Activated CD8-positive, alpha-beta memory T cell treated with anti-CD3 and anti-CD28 coated beads for 1 hour (primary cell): ENCODE results near the gene LIMCH1.
"Not testable (repeated sequence)": the region's sequence is repeated elsewhere in the genome, so short reads cannot be mapped to it uniquely, and the experiment has no call there.

Experiments used
- DNase-seq, 2 donors: peaks; one replicate each; pipeline ENCODE4 v3.0.0-alpha.2; 2020; ENCODE audit warnings: low read depth in 1 of 2; ENCODE audit errors: extremely low read depth in 1 of 2

The LIMCH1 gene

GRCh38 chr4:41719417-41719816, 181.5 kb downstream of the LIMCH1 start:
- DNase-seq: no peak

DNA sequence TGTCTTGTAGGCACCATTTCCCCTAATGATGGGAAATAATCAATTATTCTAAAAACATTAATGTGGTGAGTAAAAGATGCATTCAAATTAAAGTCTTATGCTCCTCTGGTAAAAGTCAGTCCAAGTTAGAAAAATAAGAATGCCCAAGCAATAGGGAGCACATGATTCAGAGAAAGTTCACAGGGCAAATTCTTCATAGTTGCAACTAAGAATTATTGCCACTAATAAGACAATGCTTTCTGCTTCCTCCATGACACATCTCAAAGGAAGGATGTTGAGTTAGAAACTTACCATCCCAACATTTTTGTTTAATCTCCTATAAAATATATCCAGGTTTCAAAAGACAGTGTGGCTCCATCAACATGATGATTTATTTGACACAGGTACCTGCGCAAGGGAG, 184.2 kb downstream of the LIMCH1 start:
- DNase-seq: no peak

DNA sequence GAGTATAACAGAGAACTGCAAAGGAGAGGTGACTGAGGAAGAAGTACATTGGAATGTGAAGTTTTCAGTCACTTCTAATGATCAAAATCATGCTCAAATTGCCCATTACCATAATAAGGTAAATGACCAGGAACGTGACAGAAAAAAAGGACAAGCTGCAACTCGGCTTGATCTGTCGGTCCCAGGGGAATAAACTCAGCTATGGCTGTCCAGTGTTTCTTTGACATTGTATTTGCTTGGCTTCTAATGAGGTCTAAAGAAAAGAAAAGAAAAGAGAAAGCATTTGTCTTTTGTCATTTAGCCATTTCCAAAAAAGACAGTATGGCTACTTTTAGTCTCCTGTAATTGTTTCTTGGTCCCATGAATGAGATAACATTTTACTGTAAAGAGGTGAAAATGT, 185.3 kb downstream of the LIMCH1 start:
- no peak for DNase-seq

GRCh38 chr4:41725254-41725653, 187.3 kb downstream of the LIMCH1 start:
- no peak for DNase-seq

- DNase-seq: no peak
Observed at GRCh38 chr4:41727861-41728572, 190.1 kb downstream of the LIMCH1 start.

- DNase-seq: no peak
Observed at GRCh38 chr4:41728573-41728913, 190.6 kb downstream of the LIMCH1 start.

GRCh38 chr4:41731569-41732126, 193.7 kb downstream of the LIMCH1 start:
- DNase-seq: no peak

DNA sequence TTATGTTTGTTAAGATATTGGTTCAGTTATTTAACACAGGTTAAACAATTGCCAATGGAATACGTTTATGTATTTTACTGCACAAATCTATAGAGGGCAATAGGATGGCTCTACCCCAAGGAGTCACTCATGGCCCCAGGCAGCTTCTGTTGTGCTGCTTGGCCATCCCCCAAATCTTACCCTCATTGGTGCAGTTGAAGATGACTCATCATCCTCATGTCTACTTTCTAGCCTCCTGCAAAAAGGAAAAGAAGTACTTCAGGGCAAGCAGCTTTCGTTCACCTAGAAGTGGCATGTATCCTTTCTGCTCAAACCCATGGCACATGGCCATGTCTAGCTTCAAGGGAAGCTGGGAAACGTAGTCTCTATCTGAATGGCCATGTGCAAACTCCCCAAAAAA, 196.4 kb downstream of the LIMCH1 start:
- no peak for DNase-seq

DNA sequence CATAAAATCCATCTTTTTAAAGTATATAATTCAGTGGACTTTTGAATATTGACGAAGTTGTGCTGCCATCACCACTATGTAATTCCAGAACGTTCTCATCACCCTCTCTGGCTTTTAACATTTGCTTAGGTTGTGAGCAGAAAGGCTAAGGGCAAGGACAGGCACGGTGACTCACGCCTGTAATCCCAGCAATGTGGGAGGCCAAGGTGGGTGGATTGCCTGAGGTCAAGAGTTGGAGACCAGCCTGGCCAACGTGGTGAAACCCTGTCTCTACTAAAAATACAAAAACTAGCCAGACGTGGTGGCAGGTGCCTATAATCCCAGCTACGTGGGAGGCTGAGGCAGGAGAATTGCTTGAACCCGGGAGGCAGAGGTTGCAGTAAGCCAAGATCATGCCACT, 199.5 kb downstream of the LIMCH1 start:
- DNase-seq: not testable (repeated sequence)

DNA sequence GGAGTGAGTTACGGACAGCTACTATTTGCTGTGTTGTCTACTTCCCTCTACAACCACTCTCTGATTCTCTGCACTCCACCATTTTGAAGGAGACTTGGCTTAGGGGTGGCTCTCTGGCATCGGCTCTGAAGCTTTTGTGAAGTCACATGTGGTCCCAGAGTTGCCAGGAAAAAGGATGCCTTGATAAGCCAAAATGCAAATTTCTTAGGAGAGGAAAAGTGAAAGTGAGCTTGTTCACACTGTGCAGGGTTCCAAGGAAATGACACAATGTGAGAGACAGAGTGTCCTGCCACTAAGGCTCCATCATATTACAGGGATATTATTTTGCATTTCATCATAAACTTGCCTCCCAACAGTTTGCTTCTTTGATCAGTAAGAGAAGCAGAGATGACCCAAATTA, 203.4 kb downstream of the LIMCH1 start:
- DNase-seq: no peak

GRCh38 chr4:41744572-41745291, 206.8 kb downstream of the LIMCH1 start:
- DNase-seq: no peak

DNA sequence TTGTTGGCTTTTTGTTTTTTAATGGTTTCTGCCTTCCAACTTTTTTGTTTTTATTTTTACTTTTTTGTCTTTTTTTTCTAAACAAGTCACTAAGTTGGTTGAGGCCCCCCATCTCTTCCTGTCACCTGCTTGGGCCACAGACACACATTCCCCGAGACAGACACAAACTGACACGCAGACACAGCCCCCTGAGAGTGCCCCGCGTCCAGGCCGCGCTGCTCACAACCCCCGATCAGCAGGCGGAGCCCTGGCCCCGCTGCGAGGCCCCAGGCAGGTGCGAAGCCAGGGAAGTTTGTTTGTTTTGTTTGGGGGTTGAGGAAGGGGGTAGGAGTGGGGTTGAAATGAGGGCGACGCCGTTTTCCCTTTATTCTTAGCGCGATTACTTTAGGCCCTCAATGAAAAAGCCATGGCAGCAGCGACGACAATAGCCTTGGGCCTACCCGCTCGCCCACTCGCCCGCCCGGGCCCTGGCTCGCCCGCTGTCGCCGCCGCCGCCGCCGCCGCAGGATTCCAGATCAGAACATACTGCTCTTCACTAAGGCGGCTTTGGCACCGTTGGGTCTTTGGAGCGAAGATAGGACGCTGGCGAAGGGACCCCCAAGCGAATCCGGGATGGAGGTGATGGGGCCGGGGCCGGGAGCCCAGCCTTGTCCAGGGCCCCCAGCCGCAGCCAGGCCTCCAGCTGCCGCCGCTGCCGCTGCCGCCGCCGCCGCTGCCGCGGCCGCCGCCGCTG, 207.5 kb downstream of the LIMCH1 start:
- DNase-seq: no peak

DNA sequence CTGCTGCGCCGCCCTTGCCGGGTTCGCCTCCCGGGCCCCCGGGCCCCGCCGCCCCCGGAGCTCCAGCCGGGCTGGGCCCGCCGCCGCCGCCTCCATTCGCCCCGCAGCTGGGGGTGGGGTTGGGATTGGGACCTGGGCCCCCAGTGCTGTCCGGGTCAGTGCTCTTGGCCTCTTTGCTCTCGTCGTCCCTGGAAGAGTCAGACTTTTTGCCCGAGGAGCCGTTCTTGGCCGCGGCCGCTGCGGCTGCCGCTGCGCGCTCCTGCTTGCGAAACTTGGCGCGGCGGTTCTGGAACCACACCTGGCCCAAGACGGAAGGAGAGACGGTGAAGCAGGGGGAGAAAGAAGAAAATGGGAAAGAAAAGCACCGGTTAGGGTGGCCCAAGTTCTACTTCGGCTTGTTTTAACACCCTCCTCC, 208.1 kb downstream of the LIMCH1 start:
- no peak for DNase-seq

DNA sequence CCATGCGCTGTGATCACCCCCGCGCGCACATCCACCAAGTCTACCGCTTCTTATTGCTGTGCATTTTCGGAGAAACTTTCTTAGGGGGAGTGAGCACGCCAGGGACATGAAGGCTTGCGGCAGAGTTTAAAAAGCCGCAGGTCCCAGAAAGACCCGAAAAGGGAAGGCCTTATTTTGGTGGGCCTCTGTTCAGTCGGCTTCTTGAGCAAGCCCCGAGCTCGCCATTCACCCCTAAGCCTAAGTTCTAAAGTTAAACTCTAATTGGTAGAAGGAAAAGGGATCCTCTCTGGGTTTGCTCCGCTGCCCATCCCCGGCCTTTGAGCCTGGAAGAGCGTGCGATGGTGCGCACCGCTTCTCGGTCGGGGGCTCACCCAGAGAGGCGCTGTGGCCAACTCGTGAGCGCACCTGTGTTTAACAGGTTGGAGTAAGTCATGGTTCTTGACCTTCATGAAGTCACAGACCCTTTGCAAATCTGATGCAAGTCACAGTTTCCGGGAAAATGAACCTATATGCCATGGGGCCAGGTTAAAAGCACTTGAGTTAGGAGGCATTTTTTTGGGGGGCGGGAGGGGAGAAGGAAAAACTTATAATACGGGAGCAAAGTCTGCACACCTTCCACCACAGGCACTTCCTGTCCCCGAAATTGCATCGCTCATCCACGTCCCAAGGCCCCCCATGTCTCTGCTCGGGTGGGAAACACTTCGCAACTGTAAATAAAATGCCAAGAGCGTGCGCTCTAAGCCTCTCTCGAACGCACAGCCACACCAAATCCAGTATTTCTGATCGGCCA, 208.7 kb downstream of the LIMCH1 start:
- DNase-seq: no peak

GRCh38 chr4:41747230-41748055, 209.5 kb downstream of the LIMCH1 start:
- DNase-seq: no peak

GRCh38 chr4:41748074-41748570, 210.2 kb downstream of the LIMCH1 start:
- no peak for DNase-seq

DNA sequence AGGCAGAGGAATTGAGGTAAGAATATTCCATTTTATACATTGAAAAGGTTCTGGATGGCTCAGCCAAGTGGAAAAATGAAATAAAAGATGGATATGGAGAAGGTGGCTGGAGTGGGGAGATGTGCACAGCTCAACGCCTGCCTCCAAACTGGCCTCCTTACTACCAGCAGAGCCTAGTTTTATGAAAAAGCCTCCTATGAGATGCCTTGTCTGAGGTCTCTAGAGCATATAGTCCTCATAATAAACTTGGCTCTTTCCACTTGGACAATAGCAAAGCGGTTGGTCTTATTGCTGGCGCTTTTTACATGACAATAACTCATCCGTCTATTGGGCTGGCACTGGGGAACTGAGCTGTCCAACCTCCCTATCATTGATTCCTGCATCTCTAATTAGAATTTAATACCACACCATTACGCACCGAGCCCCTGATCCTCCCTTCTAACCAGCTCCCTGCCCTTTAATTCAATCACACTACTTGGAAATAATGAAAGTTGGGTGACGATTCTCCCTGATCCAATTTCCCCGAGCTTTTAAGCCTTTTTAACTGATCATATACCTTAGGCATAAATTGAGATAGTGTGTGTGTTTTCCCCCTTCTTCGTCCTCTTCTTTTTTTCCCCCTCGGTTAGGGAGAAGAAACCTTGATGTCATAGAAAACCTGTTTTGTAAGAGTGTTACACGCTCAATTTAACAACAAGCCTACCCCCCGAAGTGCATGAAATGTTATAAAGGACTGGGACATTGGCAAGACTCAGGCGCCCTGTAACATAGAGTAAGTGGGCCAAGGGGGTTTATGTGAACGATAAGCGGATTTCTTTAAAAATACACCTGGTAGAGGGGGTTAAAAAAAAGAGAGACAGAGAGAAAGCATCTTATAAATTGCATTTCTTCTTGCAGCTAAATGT, 210.9 kb downstream of the LIMCH1 start, which contains the start of gene PHOX2B:
PHOX2B (minus strand) TSS at position 155 of the 905 bp plus-strand sequence; CDS start at position 40, 115 bp downstream.
- no peak for DNase-seq

DNA sequence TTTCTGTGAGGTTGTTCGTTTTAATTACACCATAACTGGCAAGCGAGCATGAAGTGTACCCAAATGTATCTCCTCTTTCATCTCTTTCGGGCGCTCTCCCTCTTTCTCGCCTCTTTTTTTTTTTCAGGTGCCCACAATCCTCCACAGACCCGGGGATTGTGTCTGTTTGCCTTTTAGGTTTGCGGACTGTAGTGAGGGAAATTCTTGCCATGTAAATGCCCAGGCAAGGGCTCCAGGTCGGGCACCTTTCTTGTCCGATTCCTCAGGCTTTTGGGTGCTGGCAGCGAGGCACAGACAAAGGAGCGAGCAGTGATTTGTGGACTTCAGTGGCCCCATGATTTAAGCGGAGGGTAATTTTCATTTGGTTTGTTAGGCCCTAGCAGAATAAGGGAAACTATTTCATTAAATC, 211.7 kb downstream of the LIMCH1 start:
- no peak for DNase-seq
